Peyer's patch (tissue), 4 donors: ENCODE data around the gene DUSP28. TPM values are rescaled to one million over a fixed set of nuclear protein-coding genes. Genes with fewer than 3 reads are reported as not detected.

Experiments
- DNase-seq, 3 donors: peaks; one replicate each; pipeline ENCODE4 v3.0.0-alpha.2; 2017 to 2019
- H3K27ac ChIP-seq, 4 donors: fragments of 200-600 bp; sonication (generic); one replicate each; pipeline ENCODE4 v1.5.1; 2016 to 2019
- H3K27me3 ChIP-seq, 2 donors: fragments of 200-600 bp; sonication (generic); one replicate each; pipeline ENCODE4 v1.5.1; 2019
- H3K36me3 ChIP-seq, 3 donors: fragments of 200-600 bp; sonication (generic); one replicate each; pipeline ENCODE4 v1.5.1; 2016 to 2019
- H3K4me1 ChIP-seq, 4 donors: fragments of 200-600 bp; sonication (generic); one replicate each; pipeline ENCODE4 v1.5.1; 2016 to 2019
- H3K4me3 ChIP-seq, 4 donors: fragments of 200-600 bp; sonication (generic); 1 replicate in 3 of 4; 2 replicates in 1 of 4; pipeline ENCODE4 v1.5.1; 2016 to 2019; ENCODE audit warnings: mild to moderate bottlenecking in 1 of 4
- H3K9me3 ChIP-seq, 4 donors: fragments of 200-600 bp; sonication (generic); one replicate each; pipeline ENCODE4 v1.5.1; 2016 to 2019; ENCODE audit warnings: mild to moderate bottlenecking in 1 of 4
- POLR2A ChIP-seq, 2 donors: fragments of 450-650 bp; IDR thresholded peaks; one replicate each; pipeline ENCODE4 v1.5.1; 2017; ENCODE audit warnings: antibody characterized with exemption in 2 of 2, mild to moderate bottlenecking in 2 of 2, moderate library complexity in 2 of 2
- total RNA-seq, 4 donors: library from RNA; depleted of rRNA; stranded (reverse); fragments of >200 nt; gene quantifications; one replicate each; pipeline ENCODE4 v1.1.0, GENCODE V29; 2016
- TF ChIP-seq, protein P1 (sequence below), 6 experiments: fragments of 450-650 bp in 4 of 6; fragments of 200-600 bp in 2 of 6; sonication (generic) in 1 of 6; IDR thresholded peaks; one replicate each; pipeline ENCODE4 v1.5.1; 2017 to 2019; ENCODE audit warnings: antibody characterized with exemption in 6 of 6, mild to moderate bottlenecking in 3 of 6, moderate library complexity in 1 of 6

The DUSP28 gene
- total RNA-seq, 4 donors from 2014 or later: 4.2 to 10.1 (median 7.1) TPM

- Histone ChIP-seq H3K27ac (no peak overlapping the region), H3K4me3 (no peak overlapping the region), H3K36me3 (peaks cover 0 to 66% (median 0%) of the 10 kb centered on the region in 3 donors), H3K4me1 (peaks cover 0 to 23% (median 15%) of the 10 kb centered on the region in 4 donors), H3K27me3 (no peaks in the 10 kb centered on the region), H3K9me3 (no peaks in the 10 kb centered on the region)
- TF ChIP-seq, protein P1, sequence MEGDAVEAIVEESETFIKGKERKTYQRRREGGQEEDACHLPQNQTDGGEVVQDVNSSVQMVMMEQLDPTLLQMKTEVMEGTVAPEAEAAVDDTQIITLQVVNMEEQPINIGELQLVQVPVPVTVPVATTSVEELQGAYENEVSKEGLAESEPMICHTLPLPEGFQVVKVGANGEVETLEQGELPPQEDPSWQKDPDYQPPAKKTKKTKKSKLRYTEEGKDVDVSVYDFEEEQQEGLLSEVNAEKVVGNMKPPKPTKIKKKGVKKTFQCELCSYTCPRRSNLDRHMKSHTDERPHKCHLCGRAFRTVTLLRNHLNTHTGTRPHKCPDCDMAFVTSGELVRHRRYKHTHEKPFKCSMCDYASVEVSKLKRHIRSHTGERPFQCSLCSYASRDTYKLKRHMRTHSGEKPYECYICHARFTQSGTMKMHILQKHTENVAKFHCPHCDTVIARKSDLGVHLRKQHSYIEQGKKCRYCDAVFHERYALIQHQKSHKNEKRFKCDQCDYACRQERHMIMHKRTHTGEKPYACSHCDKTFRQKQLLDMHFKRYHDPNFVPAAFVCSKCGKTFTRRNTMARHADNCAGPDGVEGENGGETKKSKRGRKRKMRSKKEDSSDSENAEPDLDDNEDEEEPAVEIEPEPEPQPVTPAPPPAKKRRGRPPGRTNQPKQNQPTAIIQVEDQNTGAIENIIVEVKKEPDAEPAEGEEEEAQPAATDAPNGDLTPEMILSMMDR (IDR thresholded peaks at IDR 0.05): no peak
- TF ChIP-seq POLR2A (IDR thresholded peaks at IDR 0.05): no peak
- peak in 2 of 3 donors; percentile 39 to 42 for DNase-seq
Observed at GRCh38 chr2:240573516-240574385, 13.6 kb downstream of the DUSP28 start.

DNA sequence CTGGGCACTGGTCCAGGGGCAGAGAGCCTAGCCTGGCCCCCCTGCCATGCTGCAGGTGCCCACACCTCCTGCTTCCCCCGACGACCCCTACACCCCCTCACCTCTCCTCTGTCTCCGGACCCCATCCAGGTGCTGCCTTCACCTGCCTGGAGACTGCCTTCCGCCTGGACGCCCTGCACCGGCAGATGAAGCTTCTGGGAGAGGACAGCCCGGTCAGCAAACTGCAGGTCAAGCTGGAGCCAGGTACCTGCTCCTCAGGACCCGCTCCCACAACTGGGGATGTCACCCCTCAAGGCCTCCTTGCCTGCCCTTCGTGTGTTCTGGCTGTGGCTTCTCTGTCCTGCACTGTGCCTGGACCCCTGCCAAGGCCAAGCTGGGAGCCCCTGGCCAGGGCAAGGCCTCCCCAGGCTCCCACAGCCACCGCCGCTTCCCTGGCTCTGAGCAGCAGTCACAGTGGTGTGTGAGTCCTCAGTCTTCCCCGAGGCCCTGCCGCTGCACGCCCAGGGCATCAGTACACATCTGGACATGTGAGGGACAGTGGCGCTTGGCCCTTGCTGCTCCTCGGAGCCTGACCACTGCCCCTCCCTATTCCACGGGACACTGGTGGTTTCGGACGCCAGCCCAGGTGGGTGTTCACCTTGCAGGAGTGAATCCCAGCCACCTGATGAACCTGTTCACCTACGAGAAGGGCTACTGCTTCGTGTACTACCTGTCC is 14.4 kb downstream of the DUSP28 start:
- TF ChIP-seq POLR2A (IDR thresholded peaks at IDR 0.05): no peak
- TF ChIP-seq, protein P1 (IDR thresholded peaks at IDR 0.05): no peak
- DNase-seq: peak in 1 of 3 donors; percentile 34
- Histone ChIP-seq H3K9me3 (no peaks in the 10 kb centered on the region), H3K4me1 (peaks cover 0 to 22% (median 13%) of the 10 kb centered on the region in 4 donors), H3K4me3 (no peak overlapping the region), H3K27ac (no peak overlapping the region), H3K27me3 (no peaks in the 10 kb centered on the region), H3K36me3 (peaks cover 0 to 66% (median 0%) of the 10 kb centered on the region in 3 donors)

DNA sequence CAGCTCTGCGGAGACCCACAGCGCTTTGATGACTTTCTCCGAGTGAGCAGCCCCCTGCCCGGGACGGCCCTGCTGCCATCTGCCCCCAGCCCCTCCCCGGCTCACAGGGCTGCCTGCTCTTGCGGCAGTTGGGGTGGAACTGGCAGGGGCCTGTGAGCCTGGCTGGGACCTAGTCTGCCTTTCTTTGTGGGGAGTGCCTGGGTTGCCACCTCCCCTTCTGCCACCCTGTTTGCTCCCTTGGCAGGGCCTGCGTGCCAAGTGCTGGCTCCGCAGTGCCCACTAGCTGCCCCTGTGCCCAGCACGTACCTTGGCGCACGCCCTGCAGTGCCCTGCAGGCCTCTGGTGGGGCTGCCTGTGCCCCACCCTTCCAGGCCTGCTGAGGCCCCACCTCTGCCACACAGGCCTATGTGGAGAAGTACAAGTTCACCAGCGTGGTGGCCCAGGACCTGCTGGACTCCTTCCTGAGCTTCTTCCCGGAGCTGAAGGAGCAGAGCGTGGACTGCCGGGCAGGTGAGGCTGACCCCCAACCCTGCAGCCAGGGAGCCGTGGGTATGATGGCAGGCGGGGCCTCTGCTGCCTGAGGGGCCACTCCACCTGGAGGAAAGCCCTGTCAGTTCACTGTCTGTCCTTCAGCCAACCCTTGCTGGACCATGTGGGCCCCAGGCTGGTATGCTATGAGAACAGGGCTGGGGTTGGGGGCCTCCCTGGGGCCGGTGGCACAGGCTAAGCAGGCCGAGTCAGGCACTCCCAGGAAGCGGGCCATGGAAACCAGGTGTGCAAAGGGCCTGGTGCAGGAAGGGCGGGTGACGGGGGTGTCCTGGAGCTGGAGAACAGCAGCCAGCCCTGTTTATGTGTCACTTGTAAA is 15.2 kb downstream of the DUSP28 start:
- TF ChIP-seq, protein P1 (IDR thresholded peaks at IDR 0.05): no peak
- no peak for TF ChIP-seq POLR2A (IDR thresholded peaks at IDR 0.05)
- H3K4me1 ChIP-seq: peaks cover 0 to 22% (median 7%) of the 10 kb centered on the region in 4 donors
- H3K27ac ChIP-seq: no peak overlapping the region
- peaks cover 0 to 66% (median 0%) of the 10 kb centered on the region in 3 donors for H3K36me3 ChIP-seq
- no peak overlapping the region for H3K4me3 ChIP-seq
- DNase-seq: no peak
- H3K9me3 ChIP-seq: no peaks in the 10 kb centered on the region
- no peaks in the 10 kb centered on the region for H3K27me3 ChIP-seq

DNA sequence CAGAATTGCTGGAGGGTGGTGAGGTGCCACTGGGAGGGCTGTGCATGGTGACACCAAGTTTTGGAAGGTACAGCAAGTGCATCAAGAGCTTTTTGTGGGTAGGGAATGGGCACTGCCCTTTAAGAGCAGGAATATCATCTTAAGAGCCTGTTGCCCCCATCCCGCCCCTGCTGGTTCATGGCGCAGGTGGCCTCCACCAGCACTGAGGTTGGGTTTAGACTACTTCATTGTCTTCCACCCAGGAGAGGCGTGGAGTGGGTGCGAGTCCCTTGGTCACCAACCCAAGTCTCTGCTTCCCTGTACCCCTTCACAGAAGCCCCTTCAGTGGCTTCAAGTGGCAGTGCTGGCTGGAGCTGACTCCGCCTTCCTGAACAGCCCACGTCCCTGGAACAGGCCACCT is 15.9 kb downstream of the DUSP28 start:
- Histone ChIP-seq H3K36me3 (peaks cover 0 to 66% (median 0%) of the 10 kb centered on the region in 3 donors), H3K27ac (no peak overlapping the region), H3K9me3 (no peaks in the 10 kb centered on the region), H3K27me3 (no peaks in the 10 kb centered on the region), H3K4me1 (peaks cover 0 to 15% (median 3%) of the 10 kb centered on the region in 4 donors), H3K4me3 (no peak overlapping the region)
- TF ChIP-seq, protein P1 (IDR thresholded peaks at IDR 0.05): no peak
- no peak for TF ChIP-seq POLR2A (IDR thresholded peaks at IDR 0.05)
- no peak for DNase-seq
